Measurements from ENCODE around the gene GRIA3.
"Not testable (repeated sequence)": the region's sequence is repeated elsewhere in the genome, so short reads cannot be mapped to it uniquely, and the experiment has no call there.

GRIA3 gene

GRCh38 chrX:123336666-123337065, 152.6 kb downstream of the GRIA3 start:
- Histone ChIP-seq H3K9ac (no peak overlapping the region), H3K27ac (no peak overlapping the region), H3K4me3 (no peak overlapping the region), H3K27me3 (peaks cover 61 to 98% (median 97%) of the 10 kb centered on the region in 11 experiments), H3K4me2 (no peak overlapping the region), H3K36me3 (no peaks in the 10 kb centered on the region), H4K20me1 (peaks cover 0 to 6% (median 0%) of the 10 kb centered on the region in 11 experiments; a peak in 1 of 22 replicates), H3K9me3 (replicated peaks in 1 of 11) (no peaks in the 10 kb centered on the region), H3K4me1 (no peaks in the 10 kb centered on the region)
- no peak for TF ChIP-seq Cebpa-rat (IDR thresholded peaks at IDR 0.05)

DNA sequence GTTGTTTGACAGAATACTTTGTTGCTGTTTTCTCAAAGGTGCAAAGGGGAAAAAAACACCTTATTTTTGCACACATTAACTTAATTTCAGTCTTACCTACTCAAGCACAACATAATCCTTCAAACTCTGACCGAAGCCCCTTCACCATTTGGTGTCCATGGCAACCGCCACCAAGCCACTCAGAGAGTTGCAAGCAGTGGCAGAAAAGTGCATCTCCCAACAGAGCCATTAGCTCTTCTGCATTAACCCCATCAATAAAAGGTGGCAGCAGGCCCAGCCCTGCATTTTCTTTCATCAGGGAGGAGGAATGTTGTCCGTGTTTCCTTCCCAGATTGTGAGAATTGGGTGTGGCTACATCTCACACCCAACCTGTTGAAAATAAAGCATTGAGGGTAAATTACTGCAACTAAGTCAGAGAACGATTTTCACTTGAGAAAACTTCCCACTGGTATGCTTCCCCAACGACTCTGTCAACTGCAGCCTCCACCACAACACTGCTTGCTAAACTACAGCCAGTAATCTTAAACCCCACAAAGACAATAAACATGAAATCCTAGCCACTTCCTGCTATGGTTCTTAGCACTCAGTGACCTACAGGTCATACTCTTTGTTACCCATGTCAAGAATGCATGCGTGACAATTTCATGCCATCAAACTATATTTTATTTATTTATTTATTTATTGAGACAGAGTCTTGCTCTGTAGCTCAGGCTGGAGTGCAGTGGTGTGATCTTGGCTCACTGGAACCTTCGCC, 154.0 kb downstream of the GRIA3 start:
- H3K27me3 ChIP-seq = peaks cover 73 to 100% (median 98%) of the 10 kb centered on the region in 11 experiments
- no peak for TF ChIP-seq Cebpa-rat (IDR thresholded peaks at IDR 0.05)
- no peaks in the 10 kb centered on the region for H3K36me3 ChIP-seq

DNA sequence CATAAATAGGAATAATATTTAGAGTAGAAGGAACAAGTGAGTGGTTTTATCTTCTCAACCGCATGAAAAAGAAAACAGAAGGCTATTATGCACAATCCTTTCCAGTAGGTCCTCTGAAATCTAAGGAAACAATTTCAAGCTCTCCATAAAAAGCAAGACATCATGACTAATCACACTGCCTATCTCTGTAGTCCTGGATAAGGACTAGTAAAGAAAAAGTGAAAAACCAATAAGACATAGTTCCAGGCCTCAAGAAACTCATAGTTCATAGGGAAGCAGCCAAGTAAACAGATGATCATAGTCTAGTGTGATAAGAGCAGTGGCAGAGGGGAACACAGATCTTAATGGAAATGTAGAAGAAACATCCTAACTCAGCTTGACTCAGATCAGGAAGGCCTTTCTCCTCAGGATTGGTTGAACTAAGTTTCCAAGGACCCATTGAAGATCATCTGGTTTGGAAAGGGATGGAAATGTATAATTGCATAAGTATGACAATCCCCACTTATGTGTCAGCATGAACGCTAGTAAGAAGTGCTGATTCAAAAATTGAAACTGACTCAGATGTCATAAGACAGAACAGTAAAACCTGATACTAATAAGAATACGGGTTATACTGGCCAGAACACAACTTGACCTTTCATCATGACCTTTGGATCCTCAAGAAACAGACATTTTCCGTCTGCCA, 155.3 kb downstream of the GRIA3 start:
- Histone ChIP-seq H3K4me2 (0 out of 22 replicates have a peak overlapping the region, but pooled peaks of 1 of the 11 experiments have one; percentile 5), H3K27ac (no peak overlapping the region), H3K9me3 (replicated peaks in 1 of 11) (no peaks in the 10 kb centered on the region), H3K4me1 (no peaks in the 10 kb centered on the region), H3K36me3 (no peaks in the 10 kb centered on the region), H4K20me1 (peaks cover 0 to 6% (median 0%) of the 10 kb centered on the region in 11 experiments; a peak in 1 of 22 replicates), H3K9ac (no peak overlapping the region), H3K27me3 (peaks cover 77 to 100% (median 99%) of the 10 kb centered on the region in 11 experiments), H3K4me3 (no peak overlapping the region)
- TF ChIP-seq Cebpa-rat (IDR thresholded peaks at IDR 0.05) = no peak

More for the DNA sequence above, 154.0 kb downstream of the GRIA3 start:
- Histone ChIP-seq H3K4me2 (no peak overlapping the region), H3K4me1 (no peaks in the 10 kb centered on the region), H3K27ac (no peak overlapping the region), H3K4me3 (no peak overlapping the region), H3K9me3 (replicated peaks in 1 of 11) (no peaks in the 10 kb centered on the region), H3K9ac (no peak overlapping the region), H4K20me1 (peaks cover 0 to 6% (median 0%) of the 10 kb centered on the region in 11 experiments; a peak in 1 of 22 replicates)

- no peak for TF ChIP-seq Cebpa-rat (IDR thresholded peaks at IDR 0.05)
- no peak overlapping the region for H3K27ac ChIP-seq
- no peak overlapping the region for H3K4me2 ChIP-seq
Observed at GRCh38 chrX:123340696-123341095, 156.6 kb downstream of the GRIA3 start.

GRCh38 chrX:123348468-123348867, 164.4 kb downstream of the GRIA3 start:
- Histone ChIP-seq H3K4me2 (no peak overlapping the region), H3K9ac (no peak overlapping the region), H3K4me1 (no peaks in the 10 kb centered on the region), H3K36me3 (no peaks in the 10 kb centered on the region), H4K20me1 (no peaks in the 10 kb centered on the region; a peak in 1 of 22 replicates), H3K4me3 (no peak overlapping the region), H3K27me3 (peaks cover 96 to 100% (median 100%) of the 10 kb centered on the region in 11 experiments), H3K9me3 (replicated peaks in 1 of 11) (no peaks in the 10 kb centered on the region), H3K27ac (no peak overlapping the region)
- TF ChIP-seq Cebpa-rat (IDR thresholded peaks at IDR 0.05) = no peak

More at GRCh38 chrX:123340696-123341095, 156.6 kb downstream of the GRIA3 start:
- Histone ChIP-seq H4K20me1 (peaks cover 0 to 6% (median 0%) of the 10 kb centered on the region in 11 experiments; a peak in 1 of 22 replicates), H3K36me3 (no peaks in the 10 kb centered on the region), H3K4me3 (no peak overlapping the region), H3K4me1 (no peaks in the 10 kb centered on the region), H3K27me3 (peaks cover 77 to 100% (median 99%) of the 10 kb centered on the region in 11 experiments), H3K9ac (no peak overlapping the region), H3K9me3 (replicated peaks in 1 of 11) (no peaks in the 10 kb centered on the region)

GRCh38 chrX:123350226-123350625, 166.1 kb downstream of the GRIA3 start:
- no peak overlapping the region for H3K4me2 ChIP-seq
- H3K4me1 ChIP-seq = no peaks in the 10 kb centered on the region
- TF ChIP-seq Cebpa-rat (IDR thresholded peaks at IDR 0.05) = no peak
- peaks cover 96 to 100% (median 100%) of the 10 kb centered on the region in 11 experiments for H3K27me3 ChIP-seq
- no peak overlapping the region for H3K4me3 ChIP-seq
- no peak overlapping the region for H3K9ac ChIP-seq
- no peak overlapping the region for H3K27ac ChIP-seq
- no peaks in the 10 kb centered on the region for H4K20me1 ChIP-seq
- no peaks in the 10 kb centered on the region for H3K36me3 ChIP-seq
- H3K9me3 ChIP-seq (replicated peaks in 1 of 11) = no peaks in the 10 kb centered on the region

GRCh38 chrX:123357941-123358340, 173.9 kb downstream of the GRIA3 start:
- Histone ChIP-seq H3K4me1 (no peaks in the 10 kb centered on the region), H3K27me3 (peaks cover 94 to 100% (median 99%) of the 10 kb centered on the region in 11 experiments), H3K4me2 (no peak overlapping the region), H3K36me3 (no peaks in the 10 kb centered on the region), H3K9me3 (replicated peaks in 1 of 11) (peaks cover 0 to 6% (median 0%) of the 10 kb centered on the region in 11 experiments; a peak in 1 of 22 replicates), H3K9ac (no peak overlapping the region), H3K27ac (no peak overlapping the region), H4K20me1 (no peaks in the 10 kb centered on the region), H3K4me3 (no peak overlapping the region)
- no peak for TF ChIP-seq Cebpa-rat (IDR thresholded peaks at IDR 0.05)

DNA sequence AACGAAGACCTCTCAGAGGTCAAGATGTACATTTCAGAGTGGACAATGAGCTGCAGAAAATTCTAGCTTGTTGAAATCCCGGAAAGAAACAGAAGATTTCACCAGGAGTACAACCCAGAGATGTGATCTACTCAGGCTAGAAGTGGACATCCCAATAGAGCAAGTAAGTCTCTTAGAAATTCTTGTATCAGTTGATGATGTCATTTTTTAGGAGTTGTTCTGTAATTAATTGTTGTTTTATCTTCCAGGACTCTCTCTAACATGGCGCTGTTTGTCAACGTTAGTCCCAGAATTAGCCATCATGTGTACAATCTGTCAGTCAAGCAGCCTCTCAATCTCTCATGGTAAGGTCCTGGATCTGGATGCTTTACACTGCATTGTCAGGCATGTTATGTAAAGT, 174.4 kb downstream of the GRIA3 start:
- H3K4me2 ChIP-seq = no peak overlapping the region
- H3K9ac ChIP-seq = no peak overlapping the region
- no peak for TF ChIP-seq Cebpa-rat (IDR thresholded peaks at IDR 0.05)
- H3K4me3 ChIP-seq = no peak overlapping the region
- H4K20me1 ChIP-seq = no peaks in the 10 kb centered on the region
- no peaks in the 10 kb centered on the region for H3K36me3 ChIP-seq
- H3K27me3 ChIP-seq = peaks cover 94 to 100% (median 99%) of the 10 kb centered on the region in 11 experiments
- H3K4me1 ChIP-seq = no peaks in the 10 kb centered on the region
- H3K27ac ChIP-seq = no peak overlapping the region
- peaks cover 0 to 6% (median 0%) of the 10 kb centered on the region in 11 experiments; a peak in 1 of 22 replicates for H3K9me3 ChIP-seq (replicated peaks in 1 of 11)

- H3K9ac ChIP-seq = no peak overlapping the region
- no peak for TF ChIP-seq Cebpa-rat (IDR thresholded peaks at IDR 0.05)
- H3K9me3 ChIP-seq (replicated peaks in 1 of 11) = peaks cover 0 to 12% (median 0%) of the 10 kb centered on the region in 11 experiments; a peak in 3 of 22 replicates
- peaks cover 96 to 100% (median 100%) of the 10 kb centered on the region in 11 experiments for H3K27me3 ChIP-seq
- no peaks in the 10 kb centered on the region for H4K20me1 ChIP-seq
- no peak overlapping the region for H3K4me3 ChIP-seq
- H3K36me3 ChIP-seq = no peaks in the 10 kb centered on the region
- H3K4me1 ChIP-seq = no peaks in the 10 kb centered on the region
- H3K27ac ChIP-seq = no peak overlapping the region
- no peak overlapping the region for H3K4me2 ChIP-seq
Observed at GRCh38 chrX:123361371-123361770, 177.3 kb downstream of the GRIA3 start.

GRCh38 chrX:123386196-123386595, 202.1 kb downstream of the GRIA3 start:
- peaks cover 18 to 39% (median 26%) of the 10 kb centered on the region in 11 experiments for H3K9me3 ChIP-seq (replicated peaks in 1 of 11)
- H3K4me1 ChIP-seq, H3K36me3 ChIP-seq, H4K20me1 ChIP-seq, H3K4me3 ChIP-seq, H3K4me2 ChIP-seq, H3K9ac ChIP-seq, H3K27ac ChIP-seq: not testable (repeated sequence)
- H3K27me3 ChIP-seq = peaks cover 10 to 84% (median 67%) of the 10 kb centered on the region in 11 experiments; a peak in 19 of 22 replicates

Measured in BLaER1 treated with 17β-estradiol and CSF1 and Interleukin-3, amounts not matched to agents 10 nM and 100 nM (cell line).